Esophagus (tissue), 2 donors: ENCODE measurements around the gene TNS1. TPM values are rescaled to one million over a fixed set of nuclear protein-coding genes. Genes with fewer than 3 reads are reported as not detected.

Experiments used
- H3K27ac ChIP-seq, 2 donors: one replicate each; pipeline ENCODE4 v1.5.1; 2013; ENCODE audit warnings: low read depth in 2 of 2, mild to moderate bottlenecking in 2 of 2, inconsistent platforms in 1 of 2, low read length in 1 of 2, moderate library complexity in 1 of 2
- H3K27me3 ChIP-seq, 2 donors: one replicate each; pipeline ENCODE4 v1.6.1; 2013; ENCODE audit warnings: low read length in 2 of 2, control low read depth in 1 of 2, mild to moderate bottlenecking in 1 of 2; ENCODE audit not compliant: insufficient read depth in 2 of 2, control insufficient read depth in 1 of 2
- H3K36me3 ChIP-seq, 2 donors: one replicate each; pipeline ENCODE4 v1.6.1; 2013; ENCODE audit warnings: low read length in 1 of 2; ENCODE audit not compliant: control insufficient read depth in 2 of 2, insufficient read depth in 2 of 2
- H3K4me1 ChIP-seq, 2 donors: one replicate each; pipeline ENCODE4 v1.6.1; 2013; ENCODE audit warnings: low read length in 1 of 2; ENCODE audit not compliant: control insufficient read depth in 2 of 2, insufficient read depth in 2 of 2
- H3K4me3 ChIP-seq, 2 donors: one replicate each; pipeline ENCODE4 v1.5.1; 2013; ENCODE audit warnings: low read length in 2 of 2, mild to moderate bottlenecking in 2 of 2, low read depth in 1 of 2, moderate library complexity in 1 of 2
- H3K9me3 ChIP-seq, 2 donors: one replicate each; pipeline ENCODE4 v1.6.1; 2013; ENCODE audit warnings: mild to moderate bottlenecking in 2 of 2, low read depth in 1 of 2, low read length in 1 of 2, moderate library complexity in 1 of 2; ENCODE audit not compliant: control insufficient read depth in 2 of 2, insufficient read depth in 1 of 2
- WGBS, 2 donors: extraction: QIAGEN DNeasy Blood & Tissue Kit; methylation state at CpG; one replicate each; pipeline ENCODE4 v1.1.7; 2013; 5-methylcytosine and 5-hydroxymethylcytosine counted together
- polyA plus RNA-seq, 2 donors: library from polyadenylated mRNA; stranded (reverse); fragments of 200-250 nt; gene quantifications; one replicate each; pipeline ENCODE4 v1.2.3, GENCODE V29; 2013
- donor health status: healthy with polysubstance abuse.
- donor health status: Bipolar disorder and iron deficiency.

The TNS1 gene
- polyA plus RNA-seq, 2 donors, result 28.3 to 39.0 TPM

- Histone ChIP-seq H3K9me3 (no peaks in the 10 kb centered on the region), H3K36me3 (no peaks in the 10 kb centered on the region), H3K27ac (peak overlapping the region; percentile 40 to 83), H3K27me3 (no peaks in the 10 kb centered on the region), H3K4me3 (no peak overlapping the region), H3K4me1 (peaks cover 16 to 28% of the 10 kb centered on the region in 2 donors)
- 70% methylated on average over 10 of the region's 10 CpGs for WGBS, 2 donors
Measured at GRCh38 chr2:217950401-217950871, 52.4 kb downstream of the TNS1 start.

GRCh38 chr2:217949447-217949846 lies 53.3 kb downstream of the TNS1 start:
- Histone ChIP-seq H3K4me1 (peaks cover 12 to 18% of the 10 kb centered on the region in 2 donors), H3K9me3 (no peaks in the 10 kb centered on the region), H3K27ac (no peak overlapping the region), H3K4me3 (no peak overlapping the region), H3K27me3 (no peaks in the 10 kb centered on the region), H3K36me3 (no peaks in the 10 kb centered on the region)

- H3K4me3 ChIP-seq, result no peak overlapping the region
- H3K27me3 ChIP-seq, result no peaks in the 10 kb centered on the region
- H3K27ac ChIP-seq, result peak overlapping the region in 1 of 2 donors; percentile 13
- H3K4me1 ChIP-seq, result peaks cover 9 to 15% of the 10 kb centered on the region in 2 donors
- no peaks in the 10 kb centered on the region for H3K9me3 ChIP-seq
- 61 to 75% methylated on average over 6 of the region's 6 CpGs for WGBS, 2 donors
- H3K36me3 ChIP-seq, result no peaks in the 10 kb centered on the region
Measured at GRCh38 chr2:217948897-217949296, 53.9 kb downstream of the TNS1 start.

- H3K9me3 ChIP-seq, result no peaks in the 10 kb centered on the region
- WGBS, 2 donors, result 83 to 88% methylated on average over 4 of the region's 4 CpGs
- H3K27me3 ChIP-seq, result no peaks in the 10 kb centered on the region
- no peaks in the 10 kb centered on the region for H3K36me3 ChIP-seq
- H3K4me3 ChIP-seq, result no peak overlapping the region
- no peak overlapping the region for H3K27ac ChIP-seq
- peaks cover 8 to 19% of the 10 kb centered on the region in 2 donors for H3K4me1 ChIP-seq
Measured at GRCh38 chr2:217948351-217948791, 54.4 kb downstream of the TNS1 start.

GRCh38 chr2:217947383-217948350 lies 55.1 kb downstream of the TNS1 start:
- peaks cover 4 to 22% of the 10 kb centered on the region in 2 donors for H3K4me1 ChIP-seq
- H3K27me3 ChIP-seq, result no peaks in the 10 kb centered on the region
- no peak overlapping the region for H3K4me3 ChIP-seq
- H3K27ac ChIP-seq, result no peak overlapping the region
- no peaks in the 10 kb centered on the region for H3K36me3 ChIP-seq
- 82 to 84% methylated on average over 19 of the region's 19 CpGs for WGBS, 2 donors
- no peaks in the 10 kb centered on the region for H3K9me3 ChIP-seq

- Histone ChIP-seq H3K27me3 (no peaks in the 10 kb centered on the region), H3K4me1 (peaks cover 4 to 20% of the 10 kb centered on the region in 2 donors), H3K27ac (peak overlapping the region in 1 of 2 donors; percentile 63), H3K9me3 (no peaks in the 10 kb centered on the region), H3K4me3 (no peak overlapping the region), H3K36me3 (no peaks in the 10 kb centered on the region)
- WGBS, 2 donors, result 81 to 86% methylated on average over 6 of the region's 6 CpGs
Measured at GRCh38 chr2:217946051-217946450, 56.7 kb downstream of the TNS1 start.

GRCh38 chr2:217945530-217945929 lies 57.3 kb downstream of the TNS1 start:
- peak overlapping the region; percentile 58 to 63 for H3K27ac ChIP-seq

GRCh38 chr2:217944923-217945322 lies 57.9 kb downstream of the TNS1 start:
- Histone ChIP-seq H3K36me3 (no peaks in the 10 kb centered on the region), H3K27ac (peak overlapping the region in 1 of 2 donors; percentile 72), H3K9me3 (no peaks in the 10 kb centered on the region), H3K4me3 (no peak overlapping the region), H3K4me1 (peaks cover 0 to 13% of the 10 kb centered on the region in 2 donors), H3K27me3 (no peaks in the 10 kb centered on the region)
- 76 to 81% methylated on average over 8 of the region's 8 CpGs for WGBS, 2 donors

More at GRCh38 chr2:217945530-217945929, 57.3 kb downstream of the TNS1 start:
- Histone ChIP-seq H3K4me1 (peaks cover 4 to 18% of the 10 kb centered on the region in 2 donors), H3K9me3 (no peaks in the 10 kb centered on the region), H3K27me3 (no peaks in the 10 kb centered on the region), H3K4me3 (no peak overlapping the region), H3K36me3 (no peaks in the 10 kb centered on the region)
- WGBS, 2 donors, result 75 to 79% methylated on average over 5 of the region's 5 CpGs

- Histone ChIP-seq H3K9me3 (no peaks in the 10 kb centered on the region), H3K4me1 (peaks cover 0 to 13% of the 10 kb centered on the region in 2 donors), H3K27me3 (no peaks in the 10 kb centered on the region), H3K27ac (peak overlapping the region; percentile 65 to 73), H3K4me3 (peak overlapping the region in 1 of 2 donors; percentile 17), H3K36me3 (no peaks in the 10 kb centered on the region)
- WGBS, 2 donors, result 46 to 55% methylated on average over 3 of the region's 3 CpGs
Measured at GRCh38 chr2:217944366-217944765, 58.4 kb downstream of the TNS1 start.
